ENCODE measurements around the gene BICD1. TPM values are rescaled to one million over a fixed set of nuclear protein-coding genes. Genes with fewer than 3 reads are reported as not detected.
A peak's percentile ranks its signal among the peaks of the same experiment; 100 is the strongest.
"Not testable (repeated sequence)": the region's sequence is repeated elsewhere in the genome, so short reads cannot be mapped to it uniquely, and the experiment has no call there.

The BICD1 gene
- 9.0 TPM for polyA plus RNA-seq (ENCODE audit: insufficient read length)

DNA sequence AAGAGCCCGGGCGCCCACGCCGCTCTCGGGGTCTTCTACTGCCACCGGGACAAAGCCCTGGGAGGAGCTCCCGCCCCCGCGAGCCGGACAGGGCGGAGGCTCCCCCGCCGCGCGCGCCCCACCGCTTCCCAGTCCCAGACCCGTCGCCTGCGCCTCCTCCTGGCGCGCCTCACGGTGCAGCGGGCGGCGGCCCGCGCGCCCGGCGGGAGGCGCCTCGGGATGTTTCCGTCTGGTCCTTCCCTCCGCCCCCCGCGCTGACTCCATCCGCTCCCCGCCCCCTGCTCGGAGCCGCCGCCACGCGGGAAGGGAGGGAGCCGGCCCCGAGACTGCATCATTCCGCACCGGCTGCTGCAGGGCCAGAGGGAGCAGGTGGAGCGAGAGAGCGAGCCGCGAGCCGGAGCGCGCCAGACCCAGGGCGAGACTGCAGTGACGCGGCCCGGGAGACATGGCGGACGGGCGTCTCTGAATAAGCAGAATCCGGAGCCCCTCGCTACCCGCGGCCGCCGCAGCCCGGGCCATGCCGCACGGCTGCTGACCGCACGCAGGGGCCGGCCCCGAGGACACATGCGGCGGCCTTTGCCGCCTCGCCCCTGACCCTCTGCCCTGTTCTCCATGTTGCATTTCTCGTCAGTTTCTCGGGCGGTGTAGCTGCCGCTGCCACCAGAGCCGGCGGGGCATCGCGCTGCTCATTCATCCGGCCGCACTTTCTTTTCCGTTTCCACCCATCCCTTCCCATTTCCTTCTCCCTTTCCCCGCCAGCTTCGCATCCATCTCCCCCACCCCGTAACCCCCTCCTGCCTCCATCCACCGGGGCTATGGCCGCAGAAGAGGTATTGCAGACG is at the start of gene BICD1:
BICD1 (plus strand) TSS at position 331 of the 842 bp plus-strand sequence; CDS start at position 816, 485 bp downstream.
- peak; percentile 41 for DNase-seq (ENCODE audit: low read depth)

DNA sequence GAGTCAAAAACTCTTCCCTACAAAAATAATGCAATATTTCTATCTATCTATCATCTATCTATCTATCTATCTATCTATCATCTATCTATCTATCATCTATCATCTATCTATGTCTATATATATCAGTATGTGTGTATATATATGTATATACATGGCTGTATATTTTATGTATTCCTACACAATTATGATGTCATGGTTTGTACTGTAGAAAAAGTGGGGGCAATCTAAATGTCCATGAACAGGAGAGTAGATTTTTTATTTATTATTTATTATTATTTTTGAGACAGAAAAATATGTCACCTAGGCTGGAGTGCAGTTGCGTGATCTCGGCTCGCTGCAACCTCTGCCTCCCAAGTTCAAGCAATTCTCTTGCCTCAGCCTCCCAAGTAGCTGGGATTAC is 45.6 kb upstream of the BICD1 start:
- DNase-seq (ENCODE audit: low read depth), result no peak

- DNase-seq (ENCODE audit: low read depth), result no peak
Measured at GRCh38 chr12:32062881-32063280, 43.8 kb upstream of the BICD1 start.

- DNase-seq (ENCODE audit: low read depth), result no peak
Measured at GRCh38 chr12:32063796-32064195, 42.9 kb upstream of the BICD1 start.

DNA sequence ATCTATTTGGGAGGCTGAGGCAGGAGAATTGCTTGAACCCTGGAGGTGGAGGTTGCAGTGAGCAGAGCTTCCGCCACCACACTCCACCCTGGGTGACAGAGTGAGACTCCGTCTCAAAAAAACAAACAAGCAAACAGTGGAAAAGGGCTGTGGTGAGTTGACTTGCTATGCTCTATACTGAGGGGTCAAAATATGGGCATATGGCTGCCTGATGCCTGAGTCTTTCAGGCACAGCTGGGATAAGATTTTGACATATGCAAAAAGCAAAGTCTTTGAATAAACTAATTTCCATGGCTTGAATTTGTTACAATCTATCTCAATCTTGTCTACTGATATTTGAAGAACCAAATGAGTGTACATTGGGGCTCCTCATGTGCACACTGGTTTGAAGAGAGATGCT is 40.4 kb upstream of the BICD1 start:
- no peak for DNase-seq (ENCODE audit: low read depth)

GRCh38 chr12:32069071-32069470 is 37.6 kb upstream of the BICD1 start:
- no peak for DNase-seq (ENCODE audit: low read depth)

GRCh38 chr12:32069731-32070130 is 36.9 kb upstream of the BICD1 start:
- DNase-seq (ENCODE audit: low read depth), result no peak

GRCh38 chr12:32070370-32070769 is 36.3 kb upstream of the BICD1 start:
- no peak for DNase-seq (ENCODE audit: low read depth)

GRCh38 chr12:32072102-32072501 is 34.5 kb upstream of the BICD1 start:
- no peak for DNase-seq (ENCODE audit: low read depth)

DNA sequence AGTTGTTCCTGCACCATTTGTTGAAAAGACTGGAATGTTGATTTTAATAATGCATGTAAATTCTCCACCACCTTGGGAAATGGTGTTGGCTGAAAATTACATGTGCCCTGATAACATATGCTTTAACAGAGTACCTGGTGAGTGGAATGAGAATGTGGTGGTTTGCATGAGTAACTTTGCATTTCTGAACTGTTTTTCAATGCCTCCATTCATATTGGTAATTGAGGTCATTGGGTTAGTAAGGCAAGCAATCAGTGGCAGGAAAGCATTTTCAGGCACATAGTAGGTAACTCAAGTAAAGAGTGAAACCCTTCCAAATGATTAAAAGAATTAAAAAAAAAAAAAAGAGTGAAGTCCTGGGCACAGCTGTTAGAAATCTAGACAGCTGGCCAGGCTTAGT is 32.2 kb upstream of the BICD1 start:
- DNase-seq (ENCODE audit: low read depth), result no peak

- DNase-seq (ENCODE audit: low read depth), result no peak
Measured at GRCh38 chr12:32076941-32077340, 29.7 kb upstream of the BICD1 start.

GRCh38 chr12:32080435-32080834 is 26.2 kb upstream of the BICD1 start:
- DNase-seq (ENCODE audit: low read depth), result no peak

DNA sequence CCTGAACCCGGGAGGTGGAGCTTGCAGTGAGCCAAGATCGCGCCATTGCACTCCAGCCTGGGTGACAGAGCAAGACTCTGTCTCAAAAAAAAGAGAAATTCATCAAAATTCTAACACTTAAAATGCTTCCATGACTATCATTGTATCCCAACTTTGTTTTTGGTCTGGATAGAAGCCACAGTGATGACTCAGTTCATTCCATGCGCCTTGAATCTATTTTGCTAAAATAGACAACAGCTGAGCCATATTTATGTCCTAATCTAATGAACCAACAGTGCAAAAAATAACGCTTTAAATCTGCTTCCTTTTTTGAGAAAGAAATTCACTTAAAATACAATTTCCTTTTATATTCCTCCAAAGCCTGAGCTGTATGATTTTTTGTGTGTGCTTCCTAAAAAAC is 23.2 kb upstream of the BICD1 start:
- no peak for DNase-seq (ENCODE audit: low read depth)

GRCh38 chr12:32084017-32084688 is 22.5 kb upstream of the BICD1 start:
- DNase-seq (ENCODE audit: low read depth), result no peak

- DNase-seq (ENCODE audit: low read depth), result no peak
Measured at GRCh38 chr12:32084753-32085152, 21.9 kb upstream of the BICD1 start.

DNA sequence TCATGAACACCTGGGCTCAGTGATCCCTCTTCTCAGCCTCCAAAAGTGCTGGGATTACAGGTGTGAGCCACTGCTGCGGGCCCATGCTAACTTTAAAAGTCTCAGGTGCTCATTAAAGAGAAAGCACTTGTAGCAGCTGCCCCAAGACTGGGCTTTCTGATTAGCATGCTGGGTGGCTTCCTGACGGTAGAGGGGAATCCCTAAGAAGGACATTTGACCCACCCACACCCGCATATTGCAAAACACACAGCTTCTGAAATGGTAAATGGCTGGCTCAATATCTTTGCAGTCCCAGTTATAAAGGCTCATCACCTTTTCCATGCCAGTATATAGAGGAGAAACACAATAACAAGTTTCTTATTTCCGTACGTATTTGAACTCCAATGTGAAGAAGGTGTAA is 19.3 kb upstream of the BICD1 start:
- no peak for DNase-seq (ENCODE audit: low read depth)

DNA sequence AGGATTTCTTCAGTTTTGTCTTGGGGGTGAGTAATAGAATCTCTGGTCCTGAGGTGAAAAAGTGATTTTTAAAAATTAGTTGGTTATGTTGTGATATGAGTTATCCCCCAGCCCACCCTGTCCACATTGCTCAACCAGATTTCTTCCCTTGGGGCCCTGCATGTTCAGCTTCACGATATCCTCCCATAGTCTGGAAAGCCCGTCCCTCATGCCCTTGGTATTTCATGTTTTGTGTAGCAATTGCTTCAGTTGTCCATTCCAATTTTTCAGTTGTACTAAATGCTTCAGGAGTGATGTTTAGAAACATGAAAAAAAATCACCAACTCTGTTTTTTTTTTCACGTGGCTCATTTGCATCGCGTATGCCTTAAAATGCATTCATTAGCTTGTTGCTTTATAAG is 17.5 kb upstream of the BICD1 start:
- DNase-seq (ENCODE audit: low read depth), result no peak

DNA sequence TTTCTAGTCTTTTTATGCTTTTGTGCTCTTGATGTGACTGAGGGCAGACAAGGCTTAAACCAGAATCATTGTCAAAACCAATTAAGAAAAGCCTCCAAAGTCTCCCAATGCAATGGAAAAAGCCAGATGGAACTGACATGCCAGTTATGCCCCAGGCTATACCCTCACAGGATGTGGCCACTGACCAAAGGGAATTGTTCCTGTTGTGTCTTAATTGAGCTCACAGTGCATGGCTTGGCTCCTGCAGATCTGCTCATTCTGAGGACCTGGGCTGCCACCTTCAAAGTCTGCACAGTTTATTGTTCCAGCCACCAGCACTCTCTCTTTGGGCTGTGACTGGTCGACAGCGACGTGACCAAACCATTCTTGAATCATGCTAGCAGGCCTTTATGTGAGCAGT is 17.1 kb upstream of the BICD1 start:
- DNase-seq (ENCODE audit: low read depth), result no peak

GRCh38 chr12:32091696-32092095 is 15.0 kb upstream of the BICD1 start:
- no peak for DNase-seq (ENCODE audit: low read depth)

DNA sequence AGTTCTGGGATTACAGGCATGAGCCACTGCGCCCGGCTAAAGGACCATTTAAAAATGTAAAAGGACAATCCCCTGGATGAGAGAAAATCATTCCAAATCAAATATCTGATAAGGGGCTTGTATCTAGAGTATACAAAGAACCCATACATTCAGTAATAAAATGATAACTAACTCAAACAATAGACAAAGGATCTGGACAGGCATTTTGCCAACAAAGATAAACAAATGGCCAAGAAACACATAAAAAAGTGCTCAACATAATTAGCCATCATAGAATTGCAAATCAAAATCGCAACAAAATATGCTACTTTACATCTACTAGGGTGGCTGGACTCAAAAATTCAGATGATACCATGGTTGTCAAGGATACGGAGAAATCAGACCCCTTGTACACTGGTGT is 8.5 kb upstream of the BICD1 start:
- DNase-seq (ENCODE audit: low read depth), result no peak

- DNase-seq (ENCODE audit: low read depth), result not testable (repeated sequence)
Measured at GRCh38 chr12:32099275-32099674, 7.4 kb upstream of the BICD1 start.

DNA sequence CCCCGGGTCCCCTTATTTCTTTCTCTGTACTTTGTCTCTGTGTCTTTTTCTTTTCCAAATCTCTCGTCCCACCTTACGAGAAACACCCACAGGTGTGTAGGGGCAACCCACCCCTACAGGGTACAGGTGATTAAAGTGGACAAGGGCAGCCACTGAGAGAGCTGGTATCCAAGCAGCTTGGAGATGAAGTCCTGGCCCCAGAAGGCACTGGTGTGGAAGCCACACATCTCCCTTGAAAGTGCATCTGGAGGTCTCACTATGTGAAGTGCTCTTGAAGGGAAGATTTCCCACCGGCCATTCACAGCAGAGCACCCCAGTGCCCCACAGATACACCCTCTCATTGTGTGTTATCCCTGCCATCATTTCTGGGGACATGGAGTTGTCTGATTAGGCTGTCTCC is 6.3 kb upstream of the BICD1 start:
- DNase-seq (ENCODE audit: low read depth), result no peak

- DNase-seq (ENCODE audit: low read depth), result no peak
Measured at GRCh38 chr12:32100888-32101287, 5.8 kb upstream of the BICD1 start.
